GM12801 (cell line): ENCODE data around the gene SQSTM1.

Source experiments
- CTCF ChIP-seq: IDR thresholded peaks from one replicate; pipeline ENCODE4 v1.5.1; 2011; ENCODE audit warnings: control low read depth; ENCODE audit not compliant: insufficient read length; ENCODE audit errors: extremely low read depth

SQSTM1 gene

DNA sequence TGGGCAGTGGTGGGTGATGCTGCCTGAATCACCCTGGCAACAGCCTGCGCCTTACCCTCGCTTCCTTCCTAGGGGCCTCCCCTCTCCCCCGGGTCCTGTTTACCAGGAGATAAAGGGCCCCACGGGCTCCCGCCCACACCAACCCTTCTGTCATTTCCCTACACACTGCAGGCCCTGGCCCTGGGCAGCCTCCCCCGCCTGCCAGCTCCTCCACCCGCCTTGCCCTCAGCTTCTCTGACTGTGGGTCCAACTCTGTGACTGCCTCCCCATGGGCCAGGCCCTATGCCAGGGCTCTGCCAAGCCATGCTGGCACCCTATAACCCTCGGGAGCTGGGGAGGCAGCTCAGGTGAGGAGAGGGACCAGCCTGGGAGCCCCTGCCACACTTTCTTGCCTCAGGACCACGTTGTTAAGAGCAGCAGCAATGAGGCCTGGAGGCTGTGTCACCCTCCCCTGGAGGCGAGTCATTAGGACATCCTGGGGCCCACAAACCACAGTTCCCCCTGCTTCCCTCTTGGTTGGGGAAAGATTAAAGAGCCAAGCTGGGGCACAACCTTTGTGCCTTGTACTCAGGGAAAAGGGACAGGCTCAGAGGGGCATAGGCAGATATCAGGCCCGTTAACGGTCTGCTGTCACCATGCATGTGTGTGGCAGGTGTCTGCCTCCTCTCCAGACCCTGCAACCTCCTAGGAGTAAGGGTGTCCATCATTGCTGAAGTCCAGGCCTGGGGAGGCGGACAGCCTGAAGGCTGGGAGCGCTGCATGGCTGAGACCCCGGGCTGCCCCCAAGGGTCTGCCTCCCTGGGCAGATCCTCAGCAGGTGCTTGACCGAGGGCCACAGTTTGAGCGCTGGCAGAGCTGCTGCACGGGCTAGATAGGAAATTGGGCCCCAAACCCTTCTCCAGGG lies 16.8 kb upstream of the SQSTM1 start:
- no peak for TF ChIP-seq CTCF

DNA sequence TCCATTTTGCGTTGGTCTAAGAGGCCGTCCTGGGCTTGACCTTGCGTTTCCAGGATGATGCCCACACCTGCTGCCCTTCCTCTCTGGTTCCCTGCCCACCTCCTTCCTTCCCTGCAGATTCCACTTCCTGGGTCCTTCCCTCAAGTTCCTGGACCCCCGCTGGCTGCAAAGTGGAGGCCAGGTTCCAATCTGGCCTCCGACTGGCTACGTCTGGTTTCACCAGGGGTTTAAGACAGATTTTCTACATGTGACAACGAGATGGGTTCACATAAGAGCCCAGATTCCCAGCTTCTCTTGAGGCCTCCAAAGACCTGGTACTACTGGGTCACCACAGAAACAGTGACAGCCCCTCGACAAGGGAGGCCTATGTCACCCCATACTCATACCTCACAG lies 16.2 kb upstream of the SQSTM1 start:
- no peak for TF ChIP-seq CTCF

GRCh38 chr5:179805070-179805528 lies 15.6 kb upstream of the SQSTM1 start:
- TF ChIP-seq CTCF, result no peak

DNA sequence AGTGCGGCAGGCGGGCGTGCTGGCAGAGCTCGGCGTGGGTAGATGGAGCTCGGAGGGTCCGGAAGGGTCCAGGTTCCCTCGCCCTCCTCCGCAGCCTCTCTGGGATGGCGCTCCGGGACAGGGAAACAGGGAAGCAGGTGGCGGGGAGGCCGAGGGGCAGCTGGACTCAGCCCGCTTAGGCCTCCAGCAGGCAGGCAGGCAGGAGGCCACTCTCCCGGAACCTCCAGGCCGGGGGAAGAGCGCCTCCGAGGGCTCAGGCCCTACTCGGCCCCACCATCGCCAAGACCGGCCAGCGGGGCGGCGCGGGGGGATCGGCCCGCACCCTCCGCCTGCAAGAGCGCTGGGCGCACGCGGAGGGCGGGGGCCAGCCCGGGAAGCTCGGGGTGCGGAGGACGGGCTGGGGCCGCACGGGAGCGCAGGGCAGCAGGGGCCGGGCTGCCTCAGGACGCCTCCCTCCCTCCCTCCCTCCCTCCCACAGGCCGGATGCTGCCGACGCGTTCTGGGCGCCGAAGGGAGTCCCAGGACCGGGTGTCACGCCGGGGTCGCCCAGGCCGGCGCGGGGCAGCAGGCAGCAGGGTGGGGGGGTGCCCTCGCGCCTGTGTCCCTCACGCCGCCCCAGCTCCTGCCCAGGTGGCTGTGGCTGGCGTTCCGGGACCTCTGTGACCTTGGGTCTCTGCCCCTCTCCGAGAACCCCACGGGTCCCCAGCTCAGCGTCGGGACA lies 15.0 kb upstream of the SQSTM1 start:
- TF ChIP-seq CTCF, result no peak

GRCh38 chr5:179806250-179807048 lies 14.3 kb upstream of the SQSTM1 start, which contains the start of gene MGAT4B:
Gene MGAT4B (minus strand): TSS chr5:179806866. CDS start chr5:179806583, 283 bp downstream.
- TF ChIP-seq CTCF, result no peak

DNA sequence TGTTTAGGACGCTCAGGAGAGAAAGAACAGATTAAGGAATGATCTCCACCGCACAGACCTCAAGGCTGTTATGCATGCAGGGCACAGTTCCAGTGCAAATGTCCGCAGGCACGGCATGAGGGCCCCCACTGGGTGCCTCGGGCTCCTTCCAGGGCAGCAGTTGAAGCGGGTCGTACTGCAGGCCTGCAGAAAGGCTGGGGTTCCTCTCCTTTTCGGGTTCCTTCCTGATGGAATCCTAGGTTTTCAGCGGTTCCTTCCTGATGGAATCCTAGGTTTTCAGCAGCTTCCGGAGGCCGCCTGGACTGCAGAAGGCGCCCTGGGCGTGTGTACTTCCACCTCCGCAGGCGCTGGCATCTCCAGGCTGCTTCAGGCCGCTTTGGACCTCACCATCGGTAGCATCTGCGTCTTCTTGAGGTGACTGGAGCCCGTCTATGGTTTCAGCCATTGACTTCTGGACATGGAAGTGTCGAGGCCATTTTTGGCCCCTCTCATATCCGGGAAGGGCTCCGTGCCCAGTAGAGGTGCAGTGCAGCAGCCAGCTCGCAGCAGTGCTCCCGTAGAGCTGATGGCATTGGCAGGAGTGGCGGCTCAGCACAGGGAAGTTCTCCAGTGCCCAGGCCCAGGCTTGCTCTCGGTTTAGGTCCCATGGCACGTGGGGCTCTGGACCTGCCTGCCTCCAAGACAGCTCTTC lies 8.4 kb upstream of the SQSTM1 start:
- no peak for TF ChIP-seq CTCF
